HFF-Myc (cell line): ENCODE measurements around the gene BRICD5.
"Not testable (repeated sequence)": the region's sequence is repeated elsewhere in the genome, so short reads cannot be mapped to it uniquely, and the experiment has no call there.

ENCODE experiments used
- DNase-seq: peaks from one replicate; pipeline ENCODE4 v3.0.0-alpha.2; 2011; ENCODE audit warnings: low read depth; ENCODE audit errors: extremely low read depth
- H3K4me3 ChIP-seq: replicated peaks from 2 replicates; pipeline ENCODE4 v1.5.1; 2011; ENCODE audit warnings: low read depth, mild to moderate bottlenecking, control low read depth, low read length
- CTCF ChIP-seq: IDR thresholded peaks from 2 replicates; pipeline ENCODE4 v1.5.1; 2012; ENCODE audit warnings: mild to moderate bottlenecking, low read depth, low read length, control low read depth; ENCODE audit errors: missing control alignments

Gene BRICD5

DNA sequence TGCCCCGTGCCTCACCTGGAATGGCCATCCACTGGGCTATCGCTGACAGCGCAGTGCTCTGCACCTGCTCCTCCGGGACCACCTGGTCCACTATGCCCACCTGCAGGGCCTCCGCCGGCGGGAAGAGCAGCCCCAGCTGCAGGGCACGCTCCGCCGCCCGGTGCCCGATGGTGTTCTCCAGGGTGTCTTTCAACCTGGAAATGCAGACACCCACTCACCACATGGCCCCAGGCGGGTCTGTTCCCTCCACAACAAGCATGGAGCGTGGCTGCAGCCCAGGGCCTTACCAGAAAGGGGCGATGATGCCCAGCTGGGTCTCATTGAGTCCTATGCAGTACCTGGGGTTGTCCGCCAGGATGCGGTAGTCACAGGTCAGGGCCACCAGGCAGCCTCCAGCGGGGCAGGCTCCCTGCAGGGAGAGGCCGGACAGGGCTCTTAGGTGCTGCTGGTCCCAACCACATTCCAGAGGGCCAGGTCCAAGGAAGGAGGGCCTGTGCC lies 32.4 kb upstream of the BRICD5 start:
- no peak for TF ChIP-seq CTCF
- no peak overlapping the region for H3K4me3 ChIP-seq
- DNase-seq = no peak

DNA sequence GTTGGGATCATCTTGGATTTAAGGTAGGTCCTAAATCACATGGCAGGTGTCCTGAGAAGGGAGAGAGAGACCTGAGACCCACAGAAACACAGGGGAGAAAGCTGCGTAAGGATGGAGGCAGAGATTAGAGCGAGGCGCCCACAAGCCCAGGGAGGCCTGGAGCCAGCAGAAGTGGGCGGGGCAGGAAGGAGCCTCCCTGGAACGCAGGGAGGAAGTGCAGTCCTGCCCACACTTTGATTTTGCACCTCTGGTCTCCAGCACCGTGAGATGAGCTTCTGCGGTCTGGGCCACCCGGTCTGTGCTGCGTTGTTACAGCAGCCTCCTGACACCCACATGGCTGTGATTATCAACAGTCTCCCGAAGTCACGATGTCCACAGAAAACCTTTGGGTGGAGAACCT lies 31.9 kb upstream of the BRICD5 start:
- TF ChIP-seq CTCF = no peak
- no peak for DNase-seq
- no peak overlapping the region for H3K4me3 ChIP-seq

- H3K4me3 ChIP-seq, DNase-seq: not testable (repeated sequence)
These were observed 29.7 kb upstream of the BRICD5 start for GRCh38 chr16:2240331-2240730.

- H3K4me3 ChIP-seq = no peak overlapping the region
- DNase-seq = no peak
- TF ChIP-seq CTCF = no peak
These were observed 28.4 kb upstream of the BRICD5 start for GRCh38 chr16:2238838-2239675.

DNA sequence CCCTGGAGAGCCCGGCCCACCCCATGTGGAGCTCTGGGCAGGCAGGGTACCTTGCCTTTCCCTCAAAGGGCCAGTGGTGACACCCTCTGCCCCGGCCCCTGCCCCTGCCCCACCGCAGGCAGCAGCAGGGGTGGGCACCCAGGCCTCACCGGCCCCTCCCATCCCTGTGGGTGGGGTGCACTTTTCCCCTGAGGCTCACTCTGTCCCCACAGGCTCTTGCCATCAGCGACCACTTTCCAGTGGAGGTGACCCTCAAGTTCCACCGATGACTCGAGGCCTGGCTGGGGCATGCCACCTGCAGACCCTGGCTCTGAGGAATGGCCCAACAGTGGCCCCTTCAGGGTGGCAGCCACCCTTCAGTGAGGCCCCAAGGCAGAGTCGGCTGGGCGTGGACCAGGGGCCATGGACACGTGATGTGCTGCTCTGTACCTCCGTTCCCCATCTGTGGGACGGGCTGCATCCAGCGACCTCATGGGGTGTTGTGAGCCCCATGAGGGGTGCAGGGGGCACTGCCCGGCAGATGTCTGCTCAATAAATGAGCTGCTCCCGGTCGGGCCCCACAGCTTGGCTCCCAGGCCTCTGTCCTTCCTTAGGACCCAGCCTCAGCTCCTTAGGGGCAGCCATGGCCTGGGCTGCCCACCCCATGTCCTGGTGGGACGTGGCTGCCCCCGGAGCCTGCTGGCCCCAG lies 27.6 kb upstream of the BRICD5 start:
- TF ChIP-seq CTCF = no peak
- no peak overlapping the region for H3K4me3 ChIP-seq
- no peak for DNase-seq

GRCh38 chr16:2237493-2238149 lies 27.0 kb upstream of the BRICD5 start:
- no peak overlapping the region for H3K4me3 ChIP-seq
- TF ChIP-seq CTCF = no peak
- no peak for DNase-seq

DNA sequence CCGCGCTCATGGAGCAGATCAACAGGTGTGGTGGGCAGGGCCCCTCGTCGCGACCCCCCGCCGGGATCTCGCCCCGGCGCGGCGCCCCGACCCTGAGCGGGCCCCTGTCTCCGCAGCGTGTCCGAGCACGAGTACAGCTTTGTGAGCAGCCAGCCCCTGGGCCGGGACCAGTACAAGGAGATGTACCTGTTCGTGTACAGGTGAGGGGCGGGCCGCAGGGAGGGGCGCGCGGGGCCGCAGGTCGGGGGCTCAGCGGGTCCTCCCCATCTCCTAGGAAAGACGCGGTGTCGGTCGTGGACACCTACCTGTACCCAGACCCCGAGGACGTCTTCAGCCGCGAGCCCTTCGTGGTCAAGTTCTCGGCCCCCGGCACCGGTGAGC lies 26.4 kb upstream of the BRICD5 start:
- TF ChIP-seq CTCF = no peak
- no peak for DNase-seq
- no peak overlapping the region for H3K4me3 ChIP-seq
